Measurements from ENCODE around the gene SLA2.

DNA sequence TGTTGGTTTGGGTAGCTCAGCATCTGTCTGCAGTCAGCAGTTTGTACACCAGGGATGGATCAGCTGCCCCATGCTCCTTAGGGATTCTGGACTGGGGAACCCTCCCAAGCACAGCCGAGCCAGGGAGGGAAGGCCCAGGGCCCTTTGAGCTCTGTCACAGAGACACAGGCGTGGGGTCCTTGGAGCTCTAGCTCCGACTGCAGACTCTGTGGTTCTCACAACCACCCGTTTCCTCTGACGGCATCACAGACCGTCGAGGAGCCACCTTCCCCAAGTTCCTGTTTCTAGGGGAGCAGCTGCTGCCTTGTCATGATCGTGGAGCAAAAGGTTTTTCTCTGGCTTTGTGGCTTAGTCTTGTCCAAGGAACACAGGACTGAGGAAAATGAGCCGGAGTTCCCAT, at the start of gene SLA2:
- TF ChIP-seq, protein P1, sequence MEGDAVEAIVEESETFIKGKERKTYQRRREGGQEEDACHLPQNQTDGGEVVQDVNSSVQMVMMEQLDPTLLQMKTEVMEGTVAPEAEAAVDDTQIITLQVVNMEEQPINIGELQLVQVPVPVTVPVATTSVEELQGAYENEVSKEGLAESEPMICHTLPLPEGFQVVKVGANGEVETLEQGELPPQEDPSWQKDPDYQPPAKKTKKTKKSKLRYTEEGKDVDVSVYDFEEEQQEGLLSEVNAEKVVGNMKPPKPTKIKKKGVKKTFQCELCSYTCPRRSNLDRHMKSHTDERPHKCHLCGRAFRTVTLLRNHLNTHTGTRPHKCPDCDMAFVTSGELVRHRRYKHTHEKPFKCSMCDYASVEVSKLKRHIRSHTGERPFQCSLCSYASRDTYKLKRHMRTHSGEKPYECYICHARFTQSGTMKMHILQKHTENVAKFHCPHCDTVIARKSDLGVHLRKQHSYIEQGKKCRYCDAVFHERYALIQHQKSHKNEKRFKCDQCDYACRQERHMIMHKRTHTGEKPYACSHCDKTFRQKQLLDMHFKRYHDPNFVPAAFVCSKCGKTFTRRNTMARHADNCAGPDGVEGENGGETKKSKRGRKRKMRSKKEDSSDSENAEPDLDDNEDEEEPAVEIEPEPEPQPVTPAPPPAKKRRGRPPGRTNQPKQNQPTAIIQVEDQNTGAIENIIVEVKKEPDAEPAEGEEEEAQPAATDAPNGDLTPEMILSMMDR (IDR thresholded peaks at IDR 0.05), result no peak
- no peak for TF ChIP-seq POLR2A (IDR thresholded peaks at IDR 0.05)

Measured in adrenal gland (tissue), 5 donors.